GM19452 (cell line): ENCODE measurements around the gene MIAT.
A peak's percentile ranks its signal among the peaks of the same experiment; 100 is the strongest.

Experiments
- ATAC-seq: cut with Tn5 transposase; IDR thresholded peaks from one replicate; pipeline ENCODE4 v1.9.1; 2021; ENCODE audit not compliant: unreplicated experiment

The MIAT gene

DNA sequence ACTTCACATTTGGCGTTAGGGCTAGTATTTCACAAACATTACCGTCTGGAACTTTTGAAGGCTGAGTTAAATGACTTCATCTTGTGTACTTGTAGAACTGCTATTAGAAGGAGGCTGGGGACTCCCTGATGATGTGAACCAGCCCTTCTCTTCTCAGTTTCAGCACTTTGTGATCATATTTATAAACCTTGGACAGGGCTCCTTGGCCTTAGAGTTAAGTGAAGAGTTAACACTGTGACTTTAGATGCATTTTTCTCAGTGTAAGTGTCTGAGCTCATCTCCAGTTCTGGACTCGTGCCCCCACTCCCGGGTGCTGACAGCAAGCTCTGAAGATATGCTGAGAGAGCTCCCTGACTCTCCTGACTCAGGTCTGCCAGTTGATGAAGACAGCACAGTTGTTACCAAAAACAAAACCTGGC is 8.4 kb downstream of the MIAT start:
- ATAC-seq: peak; percentile 7

DNA sequence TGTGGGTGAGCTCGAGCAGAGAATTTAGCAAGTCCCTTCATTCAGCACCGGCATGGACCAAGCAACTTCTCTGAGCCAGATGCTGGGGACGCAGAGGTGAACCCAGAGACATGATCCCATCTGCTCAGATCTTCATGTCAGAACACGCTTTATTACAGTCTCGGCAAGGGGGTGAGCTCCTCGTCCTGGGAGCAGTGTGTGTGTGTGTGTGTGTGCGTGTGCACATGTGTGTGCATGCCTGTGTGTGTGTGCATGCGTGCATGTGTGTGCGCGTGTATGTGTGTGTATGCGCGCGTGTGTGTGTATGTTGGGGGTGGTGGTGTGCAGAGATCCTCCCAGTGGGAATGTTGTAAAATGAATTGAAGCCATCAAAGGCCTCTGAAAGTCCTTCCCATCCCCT is 9.8 kb downstream of the MIAT start:
- ATAC-seq: no peak

DNA sequence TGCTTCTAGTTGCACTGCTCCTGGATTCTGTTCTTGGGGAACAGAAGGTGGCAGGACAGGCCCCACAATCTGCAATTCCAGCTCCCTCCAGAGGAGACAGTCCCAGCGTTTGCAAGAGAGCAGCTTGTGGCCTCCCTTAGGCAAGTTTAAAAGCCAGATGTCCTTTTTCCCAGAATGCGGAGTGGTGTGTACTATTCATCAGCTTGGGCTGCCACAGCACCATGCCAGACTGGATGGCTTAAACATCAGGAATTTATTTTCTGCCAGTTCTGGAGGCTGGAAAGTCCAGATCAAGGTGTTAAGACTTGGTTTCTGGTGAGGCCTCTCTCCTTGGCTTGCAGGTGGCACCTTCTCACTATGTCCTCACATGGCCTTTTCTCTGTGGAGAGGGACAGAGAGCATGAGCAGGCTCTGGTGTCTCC is 11.7 kb downstream of the MIAT start:
- ATAC-seq: no peak

DNA sequence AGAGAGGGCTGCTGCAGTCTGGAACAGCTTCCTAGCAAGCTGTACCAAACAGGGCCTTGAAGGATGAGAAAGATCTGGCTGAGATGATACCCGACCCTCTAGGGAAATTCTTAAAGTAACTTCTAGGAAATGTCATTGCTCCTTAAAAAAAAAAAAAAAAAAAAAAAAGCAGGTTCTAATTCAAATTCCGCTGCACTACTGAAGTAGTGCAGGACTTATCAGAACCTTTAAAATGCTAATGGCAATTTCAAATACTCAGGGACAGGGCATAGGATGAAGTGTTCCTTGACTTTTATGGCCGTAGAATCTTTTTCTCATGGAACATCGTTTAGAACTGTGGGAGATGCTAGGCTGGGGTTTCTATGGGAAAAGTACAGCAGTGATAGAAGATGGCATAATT is 13.1 kb downstream of the MIAT start:
- ATAC-seq: no peak

DNA sequence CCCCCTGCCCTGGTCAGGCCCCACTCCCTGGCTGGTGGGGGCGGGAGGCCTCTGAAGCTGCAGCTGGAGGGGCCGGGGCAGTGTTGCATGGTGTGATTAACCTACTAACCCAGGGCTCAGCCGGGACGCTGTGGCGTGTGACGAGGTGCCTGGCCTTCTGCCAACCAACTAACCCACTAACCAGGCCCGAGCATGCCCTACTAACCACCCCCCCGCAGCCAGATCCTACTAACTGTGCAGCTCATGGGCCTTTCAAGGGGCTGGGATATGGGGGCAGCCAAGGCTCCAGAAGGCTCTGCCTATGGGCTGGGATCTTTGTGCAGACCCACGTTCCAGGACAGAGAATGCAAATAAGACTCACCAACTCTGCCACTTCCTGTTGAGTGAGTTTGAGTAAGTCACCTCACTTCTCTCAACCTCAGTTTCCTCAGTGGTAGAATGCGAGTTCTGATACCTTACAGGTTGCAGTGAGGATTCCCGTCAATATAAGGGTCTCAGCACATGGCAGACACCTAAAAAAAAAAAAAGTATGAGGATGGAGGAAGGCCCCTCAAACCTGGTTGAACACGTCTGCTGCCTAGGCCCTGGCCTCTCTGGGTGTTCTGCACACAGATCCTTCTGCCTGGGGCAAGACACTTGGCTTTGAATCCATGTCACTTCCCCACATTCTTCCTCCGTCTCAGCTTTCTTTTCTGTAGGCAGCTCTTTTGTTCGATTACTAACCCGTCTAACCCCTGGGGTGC is 14.1 kb downstream of the MIAT start:
- ATAC-seq: peak; percentile 29

DNA sequence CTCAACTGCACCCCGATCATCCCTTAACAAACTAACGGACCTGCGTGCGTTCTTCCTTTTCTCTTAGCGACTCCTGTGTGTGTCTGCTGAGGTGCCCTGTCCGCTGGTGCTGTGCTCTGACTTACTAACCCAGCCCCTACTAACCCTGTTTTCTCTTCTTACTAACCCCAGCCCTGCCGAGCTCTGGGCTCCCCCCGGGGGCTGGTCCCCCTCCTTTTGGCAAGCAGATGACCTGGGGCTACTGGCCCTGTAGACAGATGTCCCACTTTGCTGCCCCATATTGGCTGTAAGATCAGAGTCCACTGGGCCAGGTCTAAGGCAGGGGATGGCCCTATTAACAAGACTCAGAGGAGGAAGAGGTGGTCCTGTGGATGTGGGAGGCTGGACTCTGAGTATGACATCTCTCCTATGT is 14.7 kb downstream of the MIAT start:
- ATAC-seq: no peak

DNA sequence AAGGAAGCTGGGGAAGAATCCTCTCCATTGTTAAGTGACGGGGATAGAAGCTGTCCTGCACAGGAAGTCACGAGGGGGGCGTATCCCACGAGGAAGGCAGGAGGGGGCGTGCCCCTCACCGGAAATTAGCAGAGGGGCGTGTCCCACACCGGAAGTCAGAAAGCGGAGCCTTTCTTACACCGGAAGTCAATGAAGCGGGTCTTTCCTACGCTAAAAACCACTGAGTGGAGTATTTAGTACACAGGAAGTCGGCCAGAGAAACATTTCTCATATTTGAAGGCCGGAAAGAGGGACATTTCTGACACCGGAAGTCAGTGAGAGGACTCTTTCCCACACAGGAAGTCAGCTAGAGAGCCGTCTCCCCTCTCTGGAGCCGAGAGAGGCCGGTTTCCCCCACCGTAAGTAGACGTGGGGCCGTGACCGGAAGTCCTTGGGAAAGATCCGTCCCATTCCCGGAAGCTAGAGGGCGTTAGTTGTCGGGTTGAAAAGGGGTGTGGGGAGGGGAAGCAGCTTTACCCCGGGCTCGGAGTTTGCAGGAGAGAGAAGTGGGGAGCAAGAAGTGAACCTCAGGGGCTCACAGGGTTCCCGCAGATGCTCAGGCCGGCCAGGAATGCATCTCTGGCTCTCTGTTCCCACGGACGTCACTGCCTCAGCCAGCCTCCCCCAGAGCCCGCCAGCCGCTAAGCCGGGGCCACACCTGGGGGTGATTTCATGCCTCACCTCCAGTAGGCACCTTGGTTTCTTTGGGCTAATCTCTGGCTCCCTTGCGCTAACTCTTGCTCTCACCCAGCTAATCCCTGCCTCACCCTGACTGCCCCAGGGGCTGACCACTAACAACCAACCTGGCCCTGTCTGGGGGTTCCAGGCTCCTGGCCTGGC is 15.4 kb downstream of the MIAT start:
- peak; percentile 64 for ATAC-seq

DNA sequence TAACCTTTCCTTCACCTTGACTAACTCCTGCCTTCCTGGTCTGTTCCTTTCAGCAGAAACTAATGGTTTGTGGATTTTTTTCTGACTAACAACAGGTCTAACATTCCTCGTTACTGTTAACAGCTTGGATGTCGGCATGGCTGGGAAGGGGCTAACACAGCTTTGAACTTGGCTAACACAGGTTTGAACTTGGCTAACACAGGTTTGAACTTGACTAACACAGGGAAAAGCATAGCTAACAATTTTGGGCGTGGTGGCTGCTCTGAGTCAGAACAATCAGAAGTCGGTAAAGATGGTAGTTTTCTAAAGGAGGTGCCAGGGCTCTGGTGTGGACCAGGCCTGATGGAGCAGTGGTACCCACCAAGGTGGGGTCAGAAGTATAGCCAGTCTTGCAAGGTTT is 16.1 kb downstream of the MIAT start:
- ATAC-seq: no peak

DNA sequence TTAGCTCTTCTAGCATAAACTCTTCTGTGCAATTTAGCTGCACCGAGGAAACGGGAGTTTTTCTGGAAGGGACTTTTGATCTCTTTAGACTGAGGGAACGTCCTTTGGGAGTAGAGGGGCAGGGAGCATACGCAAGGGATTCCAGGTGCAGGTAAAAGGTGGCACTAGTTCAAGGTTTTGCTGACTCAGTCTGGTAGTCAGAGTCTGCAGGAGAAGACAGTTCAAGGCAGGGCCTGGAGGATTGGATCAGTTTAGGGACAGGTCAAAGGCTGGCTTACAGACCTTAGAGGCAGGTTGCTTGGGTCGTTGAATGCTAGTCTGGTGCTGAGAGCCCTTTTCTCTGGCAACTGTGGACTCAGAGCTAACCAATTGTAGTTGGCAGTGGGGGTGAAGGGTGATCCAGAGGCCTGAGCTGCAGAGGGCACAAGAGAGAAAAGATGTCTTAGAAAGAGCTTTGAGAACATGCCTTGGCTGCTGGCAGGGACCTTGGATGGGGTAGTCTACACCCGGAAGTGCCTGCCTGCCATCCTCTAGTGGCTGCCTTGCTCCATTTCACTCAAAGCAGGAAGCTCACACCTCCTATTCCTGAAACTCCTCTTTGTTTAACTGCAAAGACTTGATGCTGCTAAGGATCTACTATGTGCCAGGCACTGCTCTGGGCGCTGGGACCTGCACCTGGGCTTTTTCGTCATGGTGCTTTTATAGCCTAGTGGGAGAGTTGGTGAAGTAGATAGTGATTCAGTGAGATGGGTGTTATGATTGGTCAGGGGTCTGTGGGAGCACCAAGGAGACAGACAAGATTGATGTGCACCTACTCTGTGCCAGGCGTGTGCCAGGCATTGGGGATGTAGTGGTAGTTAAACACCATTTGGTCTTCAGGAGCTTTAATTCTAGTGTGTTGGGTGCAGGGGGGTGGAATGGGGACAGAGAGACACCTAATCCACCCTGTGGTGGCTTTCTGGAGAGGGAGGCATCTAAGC is 17.1 kb downstream of the MIAT start:
- ATAC-seq: no peak

DNA sequence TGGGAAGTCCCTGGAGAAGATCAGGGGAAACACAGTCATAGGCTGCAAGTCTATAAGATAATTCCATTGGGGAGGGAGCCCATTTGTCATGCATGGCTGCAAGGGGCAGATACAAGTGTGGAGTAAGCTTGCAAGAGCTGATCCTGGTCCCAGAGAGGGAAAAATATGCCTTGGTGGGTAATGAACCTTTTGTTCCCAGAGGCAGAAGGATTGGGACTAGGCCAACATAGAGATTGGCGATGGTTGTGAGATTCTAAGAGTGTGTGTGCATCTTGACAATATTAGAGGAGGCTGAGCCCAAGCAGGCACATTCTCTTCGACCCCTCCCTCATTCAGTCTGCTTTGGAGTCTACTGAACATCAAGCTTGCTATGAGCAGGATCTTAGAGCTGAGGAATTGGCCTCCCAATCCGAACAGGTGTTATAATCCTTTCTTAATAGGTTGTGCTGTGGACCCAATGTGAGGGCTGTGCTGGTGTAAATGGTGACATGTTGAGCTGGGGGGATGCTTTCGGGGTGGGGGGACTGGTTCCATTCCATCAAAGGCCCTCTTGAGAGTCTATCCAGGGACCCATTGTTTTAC is 18.4 kb downstream of the MIAT start:
- no peak for ATAC-seq

DNA sequence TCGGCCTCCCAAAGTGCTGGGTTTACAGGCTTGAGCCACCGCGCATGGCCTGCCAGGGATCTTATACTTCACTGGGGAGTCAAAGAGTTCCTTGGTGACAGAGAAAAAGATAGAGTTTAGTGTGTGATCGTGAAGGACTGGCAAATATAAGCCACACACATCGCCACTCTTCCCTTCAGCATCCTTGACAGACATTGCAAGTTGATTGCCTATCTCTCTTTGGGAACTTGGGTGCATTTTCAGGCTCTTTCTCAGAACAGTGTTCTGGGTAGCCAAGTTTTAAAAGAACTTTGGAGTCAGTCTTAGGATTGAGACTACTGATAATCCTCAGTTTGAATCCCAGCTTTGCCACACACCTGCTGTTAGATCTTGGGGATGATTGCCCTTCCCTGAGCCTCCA is 19.8 kb downstream of the MIAT start:
- ATAC-seq: no peak

DNA sequence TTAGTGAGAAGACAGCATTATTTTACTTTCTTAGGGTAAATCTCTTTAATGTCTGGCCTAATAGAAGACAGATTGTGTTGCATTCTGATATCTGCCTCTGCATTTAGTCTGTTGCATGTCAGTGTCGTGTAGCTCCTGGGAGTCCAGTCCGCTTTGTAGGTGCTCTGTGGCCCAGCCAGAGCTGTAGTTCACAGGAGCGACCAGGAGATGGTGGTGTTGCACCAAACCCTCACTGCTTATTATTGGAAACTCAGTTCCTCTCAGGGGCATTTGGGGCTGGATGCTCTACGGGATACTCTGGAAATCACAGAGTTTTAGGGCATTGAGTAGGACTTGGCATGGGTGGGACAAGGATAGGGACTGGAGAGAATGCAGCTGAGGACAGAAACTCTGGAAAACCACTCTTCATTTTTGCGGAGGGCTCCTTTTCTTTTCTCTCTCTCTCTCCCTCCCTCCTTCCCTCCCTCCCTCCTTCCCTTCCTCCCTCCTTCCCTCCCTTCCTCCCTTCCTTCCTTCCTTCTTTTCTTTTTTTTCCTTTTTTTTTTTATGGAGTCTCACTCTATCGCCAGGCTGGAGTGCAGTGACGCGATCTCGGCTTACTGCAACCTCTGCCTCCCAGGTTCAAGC is 21.7 kb downstream of the MIAT start:
- ATAC-seq: peak; percentile 55

DNA sequence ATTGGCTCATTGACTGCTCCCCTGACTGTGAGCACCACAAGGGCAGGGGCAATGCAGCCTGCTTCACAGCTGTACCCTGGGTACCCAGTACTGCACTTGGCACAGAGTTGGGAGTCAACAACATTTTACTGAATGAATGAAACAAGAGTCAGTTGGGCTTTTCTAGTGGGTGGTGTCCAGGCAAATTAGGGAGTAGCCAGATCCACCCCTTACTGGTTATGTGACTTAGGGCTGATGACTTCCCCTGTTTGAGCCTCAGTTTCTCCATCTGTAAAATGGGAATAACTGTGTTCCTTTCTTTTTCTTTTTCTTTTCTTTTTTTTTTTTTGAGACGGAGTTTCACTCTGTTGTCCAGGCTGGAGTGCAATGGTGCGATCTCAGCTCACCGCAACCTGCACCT is 23.1 kb downstream of the MIAT start:
- ATAC-seq: no peak

DNA sequence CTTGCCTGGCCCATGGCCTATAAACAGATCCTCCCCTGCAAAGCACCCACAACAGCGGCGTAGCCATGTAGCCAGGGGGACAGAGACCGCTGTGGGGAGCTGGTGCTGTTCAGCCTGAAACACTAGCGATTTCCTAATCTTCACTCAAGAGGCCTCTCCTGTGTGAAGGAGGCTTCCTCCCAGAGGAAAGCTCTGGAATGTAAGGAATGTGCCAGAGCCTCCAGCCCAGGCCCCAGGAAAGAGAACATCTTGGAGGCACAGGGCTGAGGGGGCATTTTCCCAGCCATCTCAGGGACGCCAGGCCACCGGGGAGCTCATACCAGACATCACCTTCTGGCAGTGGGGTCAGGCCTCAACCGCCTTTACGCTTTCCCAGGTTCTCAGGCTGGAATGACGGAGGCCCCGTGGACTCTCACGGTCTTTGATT is 24.0 kb downstream of the MIAT start:
- no peak for ATAC-seq

DNA sequence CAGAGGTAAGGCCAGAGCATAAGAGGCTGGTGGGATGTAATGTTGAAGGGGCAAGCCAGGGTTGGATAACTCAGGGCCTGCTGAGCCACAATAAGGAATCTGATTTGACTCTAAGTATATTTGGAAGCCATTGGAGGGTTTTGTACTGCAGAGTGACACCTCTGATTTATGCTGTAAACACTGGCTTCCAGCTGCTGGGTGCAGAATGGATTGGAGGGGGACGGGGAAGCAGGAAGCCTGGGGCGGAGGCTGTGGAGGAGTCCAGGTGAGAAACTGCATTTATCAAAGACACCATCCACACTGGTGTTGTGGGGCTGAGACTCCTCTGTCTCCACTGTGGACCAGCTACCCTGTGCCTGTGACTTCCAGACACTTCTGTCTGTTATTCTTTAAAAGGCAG is 26.8 kb downstream of the MIAT start:
- ATAC-seq: no peak

DNA sequence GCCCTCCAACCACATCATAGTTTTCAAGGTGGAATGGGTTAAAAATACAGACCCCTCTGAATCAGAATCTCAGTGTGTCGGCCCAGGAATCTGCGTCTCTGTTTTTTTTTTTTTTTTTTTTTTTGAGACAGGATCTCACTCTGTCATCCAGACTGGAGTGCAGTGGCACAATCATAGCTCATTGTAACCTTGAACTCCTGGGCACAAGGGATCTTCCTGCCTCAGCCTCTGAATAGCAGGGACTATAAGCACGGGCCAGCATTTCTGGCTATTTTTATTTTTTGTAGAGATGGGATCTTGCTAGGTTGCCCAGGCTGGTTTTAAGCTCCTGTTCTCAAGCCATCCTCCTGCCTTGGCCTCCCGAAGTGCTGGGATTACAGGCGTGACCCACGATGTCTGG is 28.2 kb downstream of the MIAT start:
- no peak for ATAC-seq

DNA sequence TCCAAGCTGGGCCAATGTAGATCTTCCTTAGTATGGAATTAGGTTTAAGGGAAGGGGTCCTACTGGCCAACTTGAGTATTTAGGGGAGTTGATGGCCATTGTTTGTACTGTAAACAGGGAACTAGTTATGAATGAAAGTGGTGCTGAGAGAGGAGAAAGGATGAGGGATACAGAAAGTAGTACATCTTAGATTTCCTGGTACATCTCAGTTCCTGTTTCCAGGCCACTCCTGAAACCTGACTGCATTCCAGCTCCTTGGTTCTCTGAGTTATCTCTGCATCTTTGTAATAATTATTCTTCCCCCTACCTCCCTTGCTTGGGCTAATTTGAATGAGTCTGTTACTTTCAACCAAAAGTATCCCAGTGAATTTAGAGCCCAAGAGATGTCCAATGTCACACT is 30.1 kb downstream of the MIAT start:
- ATAC-seq: no peak

DNA sequence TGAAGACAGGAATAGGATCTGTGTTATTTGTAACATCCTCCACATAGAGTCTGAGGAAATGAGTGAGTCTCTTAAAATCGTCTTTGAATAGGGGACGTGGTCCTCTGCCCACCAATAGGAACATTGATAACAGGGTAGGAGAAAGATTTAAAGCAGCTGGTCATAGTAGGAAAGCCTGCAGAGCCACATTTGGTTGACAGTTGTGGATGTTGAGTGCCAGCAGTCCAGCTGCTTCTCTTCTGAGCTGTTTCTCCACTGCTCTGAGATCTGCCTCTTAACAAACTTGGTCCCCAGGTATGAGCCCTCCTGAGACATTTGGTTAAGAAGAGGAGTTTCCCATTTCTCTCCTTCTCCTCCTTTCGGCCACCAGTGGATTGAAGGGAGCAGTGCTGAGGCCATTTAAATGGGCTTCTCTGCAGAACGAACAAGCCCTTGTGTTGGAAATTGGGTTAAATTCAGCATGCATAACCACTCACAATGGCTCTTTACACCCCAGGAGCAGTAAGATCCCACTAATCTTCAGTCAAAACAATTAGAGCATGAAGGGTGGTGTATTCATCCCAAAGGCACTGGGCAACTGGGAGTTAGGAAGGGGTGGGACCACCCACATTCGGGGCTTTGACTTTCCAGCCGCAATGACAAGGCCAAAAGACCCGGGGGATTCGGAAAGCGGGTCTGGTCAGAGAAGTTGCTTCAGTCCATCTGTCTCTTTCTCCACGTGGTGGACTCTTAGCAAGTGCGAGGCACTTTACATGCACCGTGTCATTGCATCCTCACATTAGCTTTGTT is 32.3 kb downstream of the MIAT start:
- no peak for ATAC-seq

DNA sequence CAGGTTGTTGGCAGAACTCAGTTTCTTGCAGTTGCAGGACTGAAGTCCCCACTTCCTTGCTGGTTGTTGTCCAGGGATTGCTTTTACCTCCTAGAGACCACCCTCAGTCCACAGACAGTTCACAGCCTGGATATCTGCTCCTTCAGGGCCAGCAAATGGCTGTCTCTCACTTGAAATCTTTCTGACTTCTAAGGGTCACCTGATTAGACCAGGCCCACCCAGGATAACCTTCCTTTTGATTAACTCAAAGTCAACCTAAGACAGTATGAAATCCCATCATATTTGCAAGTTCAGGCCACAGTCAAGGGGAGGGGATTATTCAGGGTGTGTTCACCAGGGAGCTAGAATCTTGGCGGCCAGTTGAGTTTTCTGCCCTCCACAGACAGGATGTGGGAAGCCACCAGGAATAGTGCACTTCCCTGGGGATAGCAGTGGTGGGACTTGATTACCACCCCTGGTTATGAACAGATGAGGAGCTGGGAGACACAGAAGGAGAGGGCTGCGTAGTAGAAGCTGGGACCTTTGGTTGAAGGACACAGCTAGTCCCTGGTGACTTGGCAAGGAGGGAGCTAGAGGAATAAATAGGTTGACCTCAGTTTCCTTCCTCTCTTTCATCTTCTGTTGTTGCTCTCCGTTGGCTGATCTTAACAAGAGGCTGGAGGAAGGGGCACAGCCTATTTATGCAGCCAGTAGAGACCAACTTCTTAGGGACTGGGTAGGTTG is 33.4 kb downstream of the MIAT start:
- ATAC-seq: no peak
